Posterior cingulate gyrus (tissue), 11 donors: ENCODE measurements around the gene FKBP2.
A peak's percentile ranks its signal among the peaks of the same experiment; 100 is the strongest.

Experiments
- DNase-seq, 10 donors: peaks; one replicate each; pipeline versions ENCODE4 v3.0.0 to v3.0.0-alpha.2; 2020 to 2021; ENCODE audit warnings: mixed read lengths in 3 of 10
- intact Hi-C: fragments of 100-400 bp; cut with DNase I; formaldehyde crosslinking; loops from one replicate; pipeline ENCODE4 v1.15.1; 2023

FKBP2 gene

GRCh38 chr11:64240435-64241240 lies at the start of gene FKBP2:
Gene FKBP2 (plus strand): TSS chr11:64241095. CDS start chr11:64242388, 1,293 bp downstream.
- peak; percentile 91 to 100 (median 96) for DNase-seq
- intact Hi-C loops = no loop called here

DNA sequence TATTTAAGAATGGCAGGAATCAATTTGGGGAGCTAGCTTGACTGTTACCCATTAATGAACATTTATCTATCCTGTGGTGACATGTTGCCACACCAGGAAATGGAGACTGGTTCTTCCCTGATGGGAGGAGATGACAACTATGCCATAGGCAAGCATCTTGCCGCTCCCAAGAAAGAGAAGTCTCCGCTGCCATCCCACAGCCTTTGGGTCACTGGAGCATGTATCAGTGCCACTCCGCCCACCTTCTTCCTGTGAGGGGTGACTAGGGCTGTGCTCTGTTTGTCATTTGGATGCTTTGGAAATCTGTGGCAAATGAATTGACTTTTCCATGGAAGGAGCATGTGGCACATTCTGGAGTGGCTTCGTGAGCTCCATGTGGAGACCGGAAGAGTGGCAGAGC lies 48.5 kb upstream of the FKBP2 start:
- intact Hi-C loops = no loop called here
- DNase-seq = peak in 1 of 10 donors; percentile 39

DNA sequence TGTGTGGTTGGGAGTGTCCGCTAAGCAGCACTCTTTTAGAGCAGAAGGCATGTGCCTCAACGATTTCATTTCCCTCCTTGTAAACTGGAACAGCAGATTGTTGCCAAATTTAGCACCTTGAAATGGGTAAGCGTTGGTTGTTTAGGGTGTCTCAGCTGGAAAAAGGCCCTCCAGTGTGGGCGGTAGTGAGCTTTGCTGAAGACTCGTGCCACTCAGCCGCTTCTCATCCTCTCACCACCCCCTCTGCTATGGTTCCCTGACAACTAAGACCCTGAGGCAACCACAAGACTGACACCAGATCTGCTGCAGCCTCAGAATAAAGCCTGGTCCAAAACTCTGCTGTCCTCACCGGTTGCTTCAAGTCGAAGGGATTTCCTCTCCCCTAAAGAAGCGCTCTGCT lies 44.3 kb upstream of the FKBP2 start:
- DNase-seq = peak in 5 of 10 donors; percentile 41 to 90 (median 70)
- intact Hi-C loops = no loop called here

DNA sequence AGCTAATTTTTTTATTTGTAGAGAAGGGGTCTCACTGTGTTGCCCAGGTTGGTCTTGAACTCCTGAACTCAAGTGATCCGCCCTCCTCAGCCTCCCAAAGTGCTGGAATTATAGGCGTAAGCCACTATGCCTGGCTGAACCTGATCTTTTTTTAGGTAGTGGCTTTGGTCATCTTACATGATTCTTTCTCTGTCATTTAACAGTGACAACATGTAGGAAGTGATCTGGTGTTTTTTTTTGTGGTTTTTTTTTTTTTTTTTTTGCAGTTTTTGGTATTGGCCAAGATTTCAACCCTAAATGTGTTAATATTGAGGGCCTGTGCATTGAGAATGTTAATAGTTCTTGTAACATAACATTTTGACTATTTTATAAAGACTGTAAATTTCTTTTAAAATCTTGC lies 42.4 kb upstream of the FKBP2 start:
- intact Hi-C loops = no loop called here
- no peak for DNase-seq

DNA sequence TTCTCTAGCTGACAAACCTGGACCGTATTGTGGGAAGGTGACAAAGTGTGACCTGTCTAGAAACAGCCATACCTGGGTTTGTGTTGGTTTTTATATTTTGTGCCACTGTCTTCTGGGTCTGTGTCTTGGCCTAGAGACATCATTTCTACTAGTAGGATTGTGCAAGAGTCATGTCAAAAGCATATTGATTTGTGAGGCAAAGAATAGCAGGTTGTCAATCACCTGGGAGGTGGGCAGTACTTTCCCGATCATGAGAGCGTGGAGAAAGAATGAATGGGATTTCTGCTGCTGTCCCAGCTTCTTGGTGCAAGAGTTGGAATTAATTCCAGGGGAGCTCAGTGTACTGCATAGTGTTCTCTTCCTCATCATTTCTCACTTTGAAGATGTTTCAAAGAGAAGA lies 39.4 kb upstream of the FKBP2 start:
- no peak for DNase-seq
- intact Hi-C loops = no loop called here

DNA sequence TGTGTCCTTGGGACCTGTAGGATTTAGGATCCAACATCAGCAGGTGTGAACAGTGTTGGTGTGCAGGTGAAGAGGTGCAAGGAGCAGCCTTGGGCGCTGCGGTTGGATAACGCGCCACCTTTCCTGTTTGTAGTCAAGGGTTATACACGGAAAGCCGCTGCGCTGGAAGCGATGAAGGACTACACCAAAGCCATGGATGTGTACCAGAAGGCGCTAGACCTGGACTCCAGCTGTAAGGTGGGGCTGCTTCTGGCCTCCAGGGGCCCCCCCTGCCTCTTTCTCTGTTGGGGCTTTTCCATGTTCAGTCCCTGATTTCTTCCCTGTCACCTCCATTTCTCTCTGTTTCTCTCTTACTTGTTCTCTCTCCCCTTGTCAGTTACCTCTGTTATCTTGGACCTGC lies 37.9 kb upstream of the FKBP2 start:
- intact Hi-C loops = no loop called here
- DNase-seq = peak in 1 of 10 donors; percentile 68

DNA sequence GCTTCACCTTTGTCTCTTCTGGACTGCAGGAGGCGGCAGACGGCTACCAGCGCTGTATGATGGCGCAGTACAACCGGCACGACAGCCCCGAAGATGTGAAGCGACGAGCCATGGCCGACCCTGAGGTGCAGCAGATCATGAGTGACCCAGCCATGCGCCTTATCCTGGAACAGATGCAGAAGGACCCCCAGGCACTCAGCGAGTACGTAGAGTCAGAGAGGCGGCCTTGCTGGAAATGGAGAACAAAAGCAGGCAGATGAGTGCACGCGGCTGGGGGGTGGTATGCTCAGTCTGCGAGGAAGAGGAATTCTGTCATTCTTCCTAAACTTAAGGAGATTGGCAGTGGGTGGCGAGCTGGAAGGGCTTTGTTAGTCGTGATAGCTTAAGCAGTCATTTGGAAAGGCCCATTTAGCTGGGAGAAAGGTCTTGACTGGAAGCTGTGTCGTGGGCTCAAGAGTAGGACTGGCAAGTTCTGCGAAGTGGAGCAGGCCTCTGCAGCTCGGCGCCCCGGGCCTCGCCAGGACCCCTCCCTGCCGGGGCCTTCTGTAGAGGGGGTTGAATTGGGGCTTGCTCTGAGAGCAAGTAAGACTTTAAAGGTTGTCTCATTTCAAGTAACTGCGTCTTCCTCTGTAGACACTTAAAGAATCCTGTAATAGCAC lies 37.3 kb upstream of the FKBP2 start:
- intact Hi-C loops = no loop called here
- DNase-seq = peak in 2 of 10 donors; percentile 54 to 68

DNA sequence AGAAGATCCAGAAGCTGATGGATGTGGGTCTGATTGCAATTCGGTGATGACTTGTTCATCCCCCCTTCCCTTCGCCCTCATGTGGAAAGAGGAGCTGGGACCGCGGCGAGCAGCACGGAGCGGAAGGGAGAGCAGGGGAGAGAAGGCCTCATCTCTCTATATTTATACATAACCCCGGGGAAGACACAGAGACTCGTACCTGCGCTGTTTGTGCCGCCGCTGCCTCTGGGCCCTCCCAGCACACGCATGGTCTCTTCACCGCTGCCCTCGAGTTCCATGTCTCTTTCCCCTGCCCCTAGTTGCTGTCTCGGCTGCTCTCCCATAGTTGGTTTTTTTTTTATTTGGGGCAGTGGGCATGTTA lies 36.8 kb upstream of the FKBP2 start:
- intact Hi-C loops = no loop called here
- peak in 2 of 10 donors; percentile 16 to 49 for DNase-seq

DNA sequence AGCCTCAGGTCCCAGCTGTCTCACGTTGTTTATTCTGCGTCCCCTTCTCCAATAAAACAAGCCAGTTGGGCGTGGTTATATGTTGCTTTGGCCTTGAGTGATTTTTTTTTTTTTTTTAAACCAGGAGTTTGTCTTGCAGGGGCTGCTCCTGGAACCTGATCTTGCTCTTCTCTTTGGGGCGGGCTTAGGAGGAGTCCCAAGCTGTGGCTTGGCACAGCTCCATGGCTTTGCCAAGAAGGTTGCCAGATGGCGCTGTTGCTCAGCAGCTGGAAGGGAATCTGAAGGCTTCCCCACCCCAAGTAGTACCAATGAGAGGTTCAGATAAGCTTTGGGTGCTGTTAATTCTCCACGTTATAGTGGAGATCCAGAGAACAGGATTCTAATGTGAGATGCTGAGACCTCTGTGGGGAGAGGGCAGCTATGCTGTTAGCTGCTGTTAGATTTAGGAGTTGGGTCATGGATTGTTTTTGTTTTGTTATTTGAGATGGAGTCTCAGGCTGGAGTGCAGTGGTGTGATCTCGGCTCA lies 36.4 kb upstream of the FKBP2 start:
- peak; percentile 63 to 98 (median 86) for DNase-seq
- intact Hi-C loops = no loop called here

- intact Hi-C loops = no loop called here
- DNase-seq = peak in 2 of 10 donors; percentile 70 to 91
Observed at GRCh38 chr11:64206457-64207255, 34.2 kb upstream of the FKBP2 start, which contains the start of gene FERMT3. Gene FERMT3 (plus strand): TSS chr11:64206721. CDS start chr11:64207365, 644 bp downstream.

- intact Hi-C loops = no loop called here
- DNase-seq = peak in 3 of 10 donors; percentile 46 to 89 (median 76)
Observed at GRCh38 chr11:64207256-64208085, 33.4 kb upstream of the FKBP2 start.

GRCh38 chr11:64208086-64208795 lies 32.7 kb upstream of the FKBP2 start:
- intact Hi-C loops = no loop called here
- DNase-seq = peak in 2 of 10 donors; percentile 75 to 81

DNA sequence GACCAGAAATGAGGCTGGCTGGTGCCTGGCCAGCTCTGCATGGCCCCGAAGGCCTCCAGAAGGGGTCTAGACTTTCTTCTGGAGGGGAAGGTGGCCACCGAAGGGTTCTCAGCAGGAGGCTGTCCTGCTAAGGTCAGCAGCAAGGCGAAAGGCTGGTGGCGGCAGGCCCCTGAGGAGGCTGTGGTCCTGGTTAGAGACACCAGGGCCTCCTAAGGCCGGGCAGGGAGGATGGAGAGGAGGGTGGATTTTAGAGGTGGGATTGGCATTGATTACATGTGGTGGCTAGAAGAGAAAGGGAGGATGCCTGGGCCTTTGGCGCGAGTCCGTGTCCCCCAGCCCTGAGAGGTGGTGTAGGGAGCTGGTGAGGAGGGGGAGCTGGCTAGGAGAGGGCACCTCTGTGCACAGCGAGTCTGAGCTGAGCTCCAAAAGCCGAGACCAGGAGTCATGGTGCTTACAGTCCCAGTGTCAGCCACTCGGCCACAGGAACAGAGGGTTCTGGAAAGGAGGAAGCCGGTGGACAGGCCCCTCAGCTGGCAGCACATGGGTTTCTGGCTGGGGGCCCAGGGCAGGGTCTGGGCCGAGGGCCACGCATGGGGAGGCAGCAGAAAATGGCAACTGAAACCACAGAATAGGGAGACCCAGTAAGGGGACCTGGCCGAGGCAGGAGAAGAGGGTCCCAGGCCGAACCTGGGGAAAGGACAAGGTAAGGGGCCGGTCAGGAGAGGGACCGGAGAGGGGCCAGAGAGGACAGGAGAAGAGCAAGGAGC lies 31.9 kb upstream of the FKBP2 start:
- intact Hi-C loops = no loop called here
- peak in 2 of 10 donors; percentile 82 to 84 for DNase-seq

DNA sequence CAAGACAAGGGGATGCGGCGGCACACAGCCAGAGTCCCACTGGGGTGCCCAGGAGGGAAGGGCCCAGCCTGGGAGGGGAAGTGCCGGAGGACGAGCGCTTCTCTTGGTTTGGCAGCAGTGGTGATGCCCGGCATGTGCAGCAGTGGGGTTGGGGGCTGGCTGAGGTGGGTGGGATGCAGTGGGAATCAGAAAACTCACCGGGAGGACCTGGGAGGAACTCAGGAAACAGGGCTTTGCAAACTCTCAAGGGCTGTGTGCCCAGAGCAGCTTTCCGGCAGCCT lies 31.4 kb upstream of the FKBP2 start:
- DNase-seq = no peak
- intact Hi-C loops = no loop called here

GRCh38 chr11:64210301-64211020 lies 30.4 kb upstream of the FKBP2 start:
- intact Hi-C loops = no loop called here
- peak in 2 of 10 donors; percentile 64 to 80 for DNase-seq

- intact Hi-C loops = no loop called here
- DNase-seq = peak in 2 of 10 donors; percentile 70 to 73
Observed at GRCh38 chr11:64211181-64211872, 29.6 kb upstream of the FKBP2 start.

DNA sequence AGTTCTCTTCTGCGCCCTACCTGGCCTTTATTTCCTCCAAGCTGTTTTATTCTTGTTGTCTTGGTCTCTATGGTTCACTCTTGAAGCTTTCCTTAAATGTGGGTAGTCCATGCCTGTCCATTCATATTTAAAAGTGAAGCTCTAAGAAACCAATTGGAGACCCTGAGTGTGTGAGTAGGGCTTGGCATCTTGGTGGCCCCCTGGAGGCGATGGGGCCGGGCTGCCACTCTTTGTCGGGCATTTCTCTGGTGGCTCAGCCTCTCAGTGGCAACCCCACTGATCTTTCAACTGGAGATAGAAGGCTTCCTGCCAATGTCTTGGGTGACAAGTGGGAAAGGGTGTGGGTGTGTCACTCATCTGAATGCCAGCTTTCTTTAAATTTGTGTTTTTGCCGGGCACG lies 24.0 kb upstream of the FKBP2 start:
- intact Hi-C loops = no loop called here
- peak in 1 of 10 donors; percentile 38 for DNase-seq
